Measurements from ENCODE around the gene UBXN6.

Gene UBXN6

DNA sequence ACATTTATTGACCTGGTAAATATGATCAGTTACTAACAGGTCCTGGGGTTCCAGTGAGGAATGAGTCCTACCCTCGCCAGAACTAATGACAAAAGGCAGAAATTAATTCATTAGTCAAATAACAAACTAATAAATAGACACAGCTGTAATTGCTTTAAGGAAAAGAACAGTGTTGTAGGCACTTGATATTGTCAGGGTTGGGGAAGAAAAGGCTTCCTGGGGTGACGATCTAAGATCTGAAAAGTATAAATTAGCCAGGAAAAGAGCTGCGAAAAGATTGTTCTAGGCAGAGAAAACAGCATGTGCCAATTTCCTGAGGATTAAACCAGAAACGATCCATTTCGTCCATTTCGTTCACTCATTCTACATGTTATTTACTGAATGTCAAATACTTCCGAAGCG, 55.8 kb downstream of the UBXN6 start:
- Histone ChIP-seq H3K79me2 (ENCODE audit: control insufficient read depth, insufficient read depth, low read length, unreplicated experiment) (peaks cover 76% of the 10 kb centered on the region), H2AFZ (ENCODE audit: low read length, unreplicated experiment) (peak overlapping the region; percentile 4), H3K27me3 (ENCODE audit: insufficient read depth, low read length) (no peaks in the 10 kb centered on the region), H3K4me1 (ENCODE audit: control insufficient read depth, insufficient read depth, low read length, unreplicated experiment) (peaks cover 22% of the 10 kb centered on the region), H3K36me3 (ENCODE audit: insufficient read depth, low read length) (no peaks in the 10 kb centered on the region), H3K27ac (ENCODE audit: low read depth, low read length) (peak overlapping the region; percentile 77), H3K4me3 (ENCODE audit: low read depth, low read length) (peak overlapping the region; percentile 93)

DNA sequence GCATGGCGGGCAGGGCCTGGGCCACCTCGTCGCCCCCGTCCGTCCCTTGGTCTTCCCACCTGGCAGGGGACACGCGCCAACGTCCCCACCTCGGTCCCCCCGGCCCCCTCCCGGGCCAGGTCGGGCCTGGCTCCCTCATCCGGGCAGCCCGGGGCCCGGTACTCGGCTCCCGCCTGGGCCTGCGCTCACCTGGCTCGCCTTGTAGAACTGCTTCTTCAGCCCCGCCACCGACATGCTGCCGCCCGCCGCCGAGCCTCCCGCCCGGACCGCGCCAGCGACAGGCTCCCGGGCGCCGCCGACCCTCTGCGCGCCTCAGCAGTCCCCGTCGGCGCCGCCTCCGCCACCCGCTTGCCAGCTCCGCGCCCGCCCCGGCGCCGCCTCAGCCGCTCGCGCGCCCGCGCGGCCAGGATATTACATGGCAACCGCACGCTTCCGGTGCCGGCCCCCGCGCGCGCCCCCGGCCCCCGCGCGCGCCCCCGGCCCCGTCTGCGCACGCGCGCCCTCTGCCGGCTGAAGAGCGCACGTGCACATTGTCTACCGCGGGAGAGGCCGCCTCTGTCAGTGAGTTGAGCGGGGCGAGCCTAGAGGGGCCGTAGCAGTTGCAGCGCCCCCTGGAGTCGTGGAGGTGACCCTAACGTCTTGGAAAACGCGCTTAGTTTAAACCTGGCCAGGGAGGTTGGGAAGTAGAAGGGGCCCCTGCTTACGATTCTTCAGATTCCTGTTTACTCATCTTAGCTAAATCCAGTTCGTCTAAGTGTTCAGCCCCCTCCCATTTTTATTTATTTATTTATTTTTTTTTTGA, 57.3 kb downstream of the UBXN6 start, which contains the start of gene SH3GL1:
Gene SH3GL1, minus strand, starts transcription at position 413 of the 802 bp plus-strand sequence. Its CDS starts 179 bp downstream, at position 234.
- H3K27me3 ChIP-seq (ENCODE audit: insufficient read depth, low read length) = no peaks in the 10 kb centered on the region
- H3K36me3 ChIP-seq (ENCODE audit: insufficient read depth, low read length) = no peaks in the 10 kb centered on the region; the same call in 1 of the 2 replicates
- H3K4me3 ChIP-seq (ENCODE audit: low read depth, low read length) = peak within 1 kb of the TSS; percentile 98
- peak within 1 kb of the TSS; percentile 77 for H3K27ac ChIP-seq (ENCODE audit: low read depth, low read length)
- peaks cover 22% of the 10 kb centered on the region for H3K4me1 ChIP-seq (ENCODE audit: control insufficient read depth, insufficient read depth, low read length, unreplicated experiment)
- peaks cover 73% of the 10 kb centered on the region for H3K79me2 ChIP-seq (ENCODE audit: control insufficient read depth, insufficient read depth, low read length, unreplicated experiment)
- peak within 1 kb of the TSS; percentile 38 for H2AFZ ChIP-seq (ENCODE audit: low read length, unreplicated experiment)

DNA sequence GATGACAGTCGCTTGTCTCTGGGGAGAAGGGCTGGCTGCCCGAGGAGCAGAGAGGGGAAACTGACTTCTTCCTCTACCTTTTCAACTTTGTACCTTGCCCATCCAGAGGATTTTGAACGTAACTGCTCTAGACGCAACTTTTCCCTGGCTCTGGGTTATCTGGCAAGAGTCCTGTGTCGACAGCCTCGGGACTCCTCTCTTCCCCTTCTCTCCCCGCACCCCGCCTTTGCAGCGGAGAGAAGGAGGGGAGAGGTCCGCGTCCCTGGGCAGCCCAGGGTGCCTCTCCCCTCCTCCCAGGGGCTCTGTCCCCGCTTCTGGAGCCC, 57.8 kb downstream of the UBXN6 start:
- Histone ChIP-seq H3K79me2 (ENCODE audit: control insufficient read depth, insufficient read depth, low read length, unreplicated experiment) (peaks cover 73% of the 10 kb centered on the region), H3K27me3 (ENCODE audit: insufficient read depth, low read length) (no peaks in the 10 kb centered on the region), H2AFZ (ENCODE audit: low read length, unreplicated experiment) (no peak overlapping the region), H3K4me1 (ENCODE audit: control insufficient read depth, insufficient read depth, low read length, unreplicated experiment) (peaks cover 22% of the 10 kb centered on the region), H3K27ac (ENCODE audit: low read depth, low read length) (peak overlapping the region; percentile 65), H3K4me3 (ENCODE audit: low read depth, low read length) (peak overlapping the region; percentile 98), H3K36me3 (ENCODE audit: insufficient read depth, low read length) (no peaks in the 10 kb centered on the region; the same call in 1 of the 2 replicates)

DNA sequence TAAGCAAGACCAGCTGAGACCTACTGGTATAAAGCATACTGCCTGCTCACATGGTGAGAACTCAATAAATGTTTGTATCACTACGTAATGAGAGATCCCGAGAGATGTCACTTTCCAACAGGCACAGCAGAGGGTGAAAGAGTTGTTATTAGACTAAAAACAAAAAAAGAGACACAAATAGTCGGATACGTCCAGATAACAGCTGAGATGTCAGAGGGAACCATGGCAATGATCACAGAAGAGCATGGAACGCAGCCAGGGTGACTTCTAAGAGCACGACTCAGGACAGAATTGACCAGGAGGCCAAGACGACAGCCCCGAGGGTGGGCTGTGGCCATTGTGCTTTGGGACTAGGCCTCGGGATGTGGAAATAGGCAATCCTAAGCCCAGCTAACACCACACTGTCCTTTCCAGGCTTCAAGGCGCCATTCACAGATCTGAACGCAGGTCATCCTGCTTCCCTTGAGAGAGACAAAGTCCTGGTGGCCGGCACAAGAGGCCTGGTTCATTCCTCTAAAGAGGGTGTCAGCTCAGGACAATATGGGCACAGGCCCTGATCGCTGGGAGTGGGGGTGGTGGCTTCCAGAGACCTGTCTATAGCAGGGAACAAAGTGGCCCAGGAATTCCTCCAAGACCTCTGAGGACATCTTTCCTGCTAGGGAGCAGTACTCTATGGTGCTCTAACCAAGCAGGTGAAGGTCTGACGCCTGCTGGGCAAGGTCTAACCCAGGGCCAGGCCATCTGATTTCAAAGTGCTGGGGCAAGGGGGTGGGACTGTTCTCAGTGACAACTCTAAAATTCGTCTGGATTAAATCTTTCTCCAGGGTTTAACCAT, 60.4 kb downstream of the UBXN6 start:
- Histone ChIP-seq H3K4me1 (ENCODE audit: control insufficient read depth, insufficient read depth, low read length, unreplicated experiment) (peaks cover 23% of the 10 kb centered on the region), H3K4me3 (ENCODE audit: low read depth, low read length) (peak overlapping the region; percentile 31; the same call in 1 of the 2 replicates), H3K79me2 (ENCODE audit: control insufficient read depth, insufficient read depth, low read length, unreplicated experiment) (peaks cover 74% of the 10 kb centered on the region), H2AFZ (ENCODE audit: low read length, unreplicated experiment) (no peak overlapping the region), H3K27ac (ENCODE audit: low read depth, low read length) (no peak overlapping the region), H3K27me3 (ENCODE audit: insufficient read depth, low read length) (no peaks in the 10 kb centered on the region), H3K36me3 (ENCODE audit: insufficient read depth, low read length) (no peaks in the 10 kb centered on the region; the same call in 1 of the 2 replicates)

All from ACC112 (cell line).